Endodermal cell (in vitro differentiated cells): ENCODE measurements around the gene LMOD3. TPM values are rescaled to one million over a fixed set of nuclear protein-coding genes. Genes with fewer than 3 reads are reported as not detected.

Source experiments
- DNase-seq: peaks from one replicate; pipeline ENCODE4 v3.0.0-alpha.2; 2017
- H3K27ac ChIP-seq: 2 replicates; pipeline ENCODE4 v1.5.1; 2013; ENCODE audit warnings: mild to moderate bottlenecking, low read depth, low read length, moderate library complexity
- H3K27me3 ChIP-seq: 2 replicates; pipeline ENCODE4 v1.6.1; 2013; ENCODE audit warnings: mild to moderate bottlenecking, low read length, moderate library complexity; ENCODE audit not compliant: insufficient read depth, control insufficient read depth, poor library complexity, severe bottlenecking
- H3K36me3 ChIP-seq: 2 replicates; pipeline ENCODE4 v1.7.0; 2013; ENCODE audit warnings: mild to moderate bottlenecking, low read length, moderate library complexity; ENCODE audit not compliant: control insufficient read depth, insufficient read depth
- H3K4me1 ChIP-seq: one replicate; pipeline ENCODE4 v1.7.0; 2013; ENCODE audit warnings: low read length; ENCODE audit not compliant: control insufficient read depth, insufficient read depth
- H3K4me3 ChIP-seq: 2 replicates; pipeline ENCODE4 v1.5.1; 2013; ENCODE audit warnings: mild to moderate bottlenecking, low read length, moderate library complexity
- H3K9ac ChIP-seq: 2 replicates; pipeline ENCODE4 v1.6.1; 2013; ENCODE audit warnings: mild to moderate bottlenecking, low read length, moderate library complexity; ENCODE audit not compliant: poor library complexity, severe bottlenecking; ENCODE audit errors: extremely low read depth
- H3K9me3 ChIP-seq: 2 replicates; pipeline ENCODE4 v1.6.1; 2013; ENCODE audit warnings: mild to moderate bottlenecking, low read length, moderate library complexity; ENCODE audit not compliant: control insufficient read depth
- H3K27ac Mint-ChIP-seq: 2 replicates; pipeline ENCODE4 v1.8.0; 2020; ENCODE audit warnings: mixed read lengths
- H3K27me3 Mint-ChIP-seq: 2 replicates; pipeline ENCODE4 v1.8.0; 2021; ENCODE audit warnings: mild to moderate bottlenecking, mixed read lengths; ENCODE audit not compliant: insufficient read depth
- H3K36me3 Mint-ChIP-seq: 2 replicates; pipeline ENCODE4 v1.8.0; 2020; ENCODE audit warnings: low read depth, mixed read lengths
- H3K4me1 Mint-ChIP-seq: 2 replicates; pipeline ENCODE4 v1.8.0; 2020; ENCODE audit warnings: mixed read lengths
- H3K4me3 Mint-ChIP-seq: 2 replicates; pipeline ENCODE4 v1.8.0; 2020; ENCODE audit warnings: mild to moderate bottlenecking, moderate library complexity, mixed read lengths
- H3K9me3 Mint-ChIP-seq: 2 replicates; pipeline ENCODE4 v1.8.0; 2020; ENCODE audit warnings: mild to moderate bottlenecking, mixed read lengths
- CTCF ChIP-seq: fragments of 200-600 bp; sonication (generic); conservative IDR thresholded peaks from 2 replicates; pipeline ENCODE4 v1.5.0; 2021; ENCODE audit warnings: antibody characterized with exemption, mild to moderate bottlenecking
- WGBS, 2 experiments: methylation state at CpG; one replicate each; pipeline versions ENCODE4 v1.1.5 to v1.1.7; 2013; ENCODE audit warnings: missing lambda C conversion rate in 2 of 2, mixed read lengths in 1 of 2; ENCODE audit not compliant: insufficient coverage in 1 of 2, insufficient read length in 1 of 2; 5-methylcytosine and 5-hydroxymethylcytosine counted together
- total RNA-seq, 2 donors: library from RNA; stranded (reverse); fragmentation: NEBNext Ultra II Directional in 1 of 2; extraction: Animal tissue kit (Norgen Biotek cat#: 25700) in 1 of 2; gene quantifications; 2 replicates in 1 of 2; 3 replicates in 1 of 2; pipeline ENCODE4 v1.2.1, GENCODE V29; 2021

LMOD3 gene
- total RNA-seq, 2 donors from 2014 or later = not detected

GRCh38 chr3:69096299-69096698 is 26.1 kb downstream of the LMOD3 start:
- no peak overlapping the region for H3K9ac ChIP-seq
- Mint-ChIP-seq H3K27ac (no peak overlapping the region), H3K9me3 (no peaks in the 10 kb centered on the region), H3K36me3 (peaks cover 3% of the 10 kb centered on the region), H3K4me3 (no peak overlapping the region), H3K27me3 (no peaks in the 10 kb centered on the region), H3K4me1 (peaks cover 5% of the 10 kb centered on the region)
- H3K27ac ChIP-seq = no peak overlapping the region
- no peaks in the 10 kb centered on the region for H3K9me3 ChIP-seq
- no peaks in the 10 kb centered on the region for H3K27me3 ChIP-seq
- no peaks in the 10 kb centered on the region for H3K36me3 ChIP-seq
- no peak overlapping the region for H3K4me3 ChIP-seq
- TF ChIP-seq CTCF = no peak
- H3K4me1 ChIP-seq = no peaks in the 10 kb centered on the region
- DNase-seq = no peak
- WGBS, 2 experiments = 82 to 93% methylated on average over 2 to 5 of the region's 5 CpGs

- no peak for DNase-seq
- Mint-ChIP-seq H3K4me3 (no peak overlapping the region), H3K36me3 (peaks cover 3% of the 10 kb centered on the region), H3K27ac (no peak overlapping the region), H3K4me1 (peaks cover 5% of the 10 kb centered on the region), H3K9me3 (no peaks in the 10 kb centered on the region), H3K27me3 (no peaks in the 10 kb centered on the region)
- H3K36me3 ChIP-seq = no peaks in the 10 kb centered on the region
- H3K27ac ChIP-seq = no peak overlapping the region
- TF ChIP-seq CTCF = no peak
- 73 to 96% methylated on average over 2 to 5 of the region's 5 CpGs for WGBS, 2 experiments
- no peaks in the 10 kb centered on the region for H3K4me1 ChIP-seq
- H3K27me3 ChIP-seq = no peaks in the 10 kb centered on the region
- H3K4me3 ChIP-seq = no peak overlapping the region
- H3K9ac ChIP-seq = no peak overlapping the region
- H3K9me3 ChIP-seq = no peaks in the 10 kb centered on the region
These were observed 26.8 kb downstream of the LMOD3 start for GRCh38 chr3:69095636-69096035.

- H3K4me1 ChIP-seq = no peaks in the 10 kb centered on the region
- 92 to 93% methylated on average over 5 to 8 of the region's 8 CpGs for WGBS, 2 experiments
- Mint-ChIP-seq H3K4me1 (peaks cover 5% of the 10 kb centered on the region), H3K27ac (peak overlapping the region; percentile 20), H3K4me3 (no peak overlapping the region), H3K27me3 (no peaks in the 10 kb centered on the region), H3K36me3 (no peaks in the 10 kb centered on the region), H3K9me3 (no peaks in the 10 kb centered on the region)
- TF ChIP-seq CTCF = no peak
- H3K27ac ChIP-seq = no peak overlapping the region
- H3K9me3 ChIP-seq = no peaks in the 10 kb centered on the region
- no peak for DNase-seq
- no peaks in the 10 kb centered on the region for H3K36me3 ChIP-seq
- H3K27me3 ChIP-seq = no peaks in the 10 kb centered on the region
- H3K4me3 ChIP-seq = no peak overlapping the region
- H3K9ac ChIP-seq = no peak overlapping the region
These were observed 27.8 kb downstream of the LMOD3 start for GRCh38 chr3:69094467-69095205.
